GM12878 (cell line): ENCODE data around the gene ARHGEF25. TPM values are rescaled to one million over a fixed set of nuclear protein-coding genes. Genes with fewer than 3 reads are reported as not detected.

ENCODE experiments used
- ATAC-seq: fragments of 200-7000 bp; cut with Tn5 transposase; 3 replicates; pipeline ENCODE4 v1.9.1; 2020; ENCODE audit warnings: mild to moderate bottlenecking, moderate library complexity
- BruUV-seq: library from RNA; stranded (reverse); fragments of 400-500 nt; replicated peaks from 2 replicates; lab custom pipeline; 2021; lab: Mats Ljungman, UMichigan
- CTCF ChIA-PET: fragments of 300-600 bp; sonication (Branson Sonifier 250); formaldehyde crosslinking; extraction: SDS; loops from one replicate; lab custom pipeline; 2021; ENCODE audit warnings: inconsistent platforms; lab: Yijun Ruan, JAX
- POLR2A ChIA-PET: fragments of 350-600 bp; formaldehyde crosslinking; extraction: SDS; loops from one replicate; lab custom pipeline; 2021; ENCODE audit warnings: inconsistent platforms; lab: Charles Lee
- RAD21 ChIA-PET: fragments of 300-600 bp; sonication (Branson Sonifier 250); formaldehyde crosslinking; loops from one replicate; lab custom pipeline; 2023; ENCODE audit warnings: antibody characterized with exemption; ENCODE audit not compliant: unreplicated experiment; lab: Charles Lee
- SMC1A ChIA-PET: fragments of 300-600 bp; sonication (Branson Sonifier 250); formaldehyde crosslinking; loops from one replicate; lab custom pipeline; 2023; ENCODE audit not compliant: unreplicated experiment, uncharacterized antibody; lab: Charles Lee
- DNase-seq: peaks from one replicate; pipeline ENCODE4 v3.0.0-alpha.2; 2011; ENCODE audit warnings: low read depth, low spot score
- FAIRE-seq: peaks from 3 replicates; lab custom pipeline; 2011; peaks lifted over from hg19 to GRCh38; lab: Jason Lieb, UNC
- H2AFZ ChIP-seq: 2 replicates; pipeline ENCODE4 v1.6.0; 2011; ENCODE audit warnings: low read depth, low read length, control low read depth; ENCODE audit not compliant: control insufficient read depth
- H3K27ac ChIP-seq: 2 replicates; pipeline ENCODE4 v1.5.1; 2011; ENCODE audit warnings: control low read depth; ENCODE audit not compliant: control insufficient read depth, insufficient read depth
- H3K27me3 ChIP-seq, 2 experiments: replicated peaks in 1 of 2; 2 replicates each; pipeline versions ENCODE4 v1.6.0 to v1.6.1; 2011; ENCODE audit warnings: low read length in 1 of 2; ENCODE audit not compliant: control insufficient read depth in 2 of 2, insufficient read depth in 2 of 2
- H3K36me3 ChIP-seq, 2 experiments: 2 replicates each; pipeline ENCODE4 v1.5.1; 2011; ENCODE audit warnings: low read length in 1 of 2; ENCODE audit not compliant: control insufficient read depth in 2 of 2, insufficient read depth in 2 of 2
- H3K4me1 ChIP-seq: 2 replicates; pipeline ENCODE4 v1.6.1; 2011; ENCODE audit warnings: mild to moderate bottlenecking, low read length, moderate library complexity, mixed read lengths; ENCODE audit not compliant: control insufficient read depth, insufficient read depth
- H3K4me2 ChIP-seq: 2 replicates; pipeline ENCODE4 v1.6.0; 2011; ENCODE audit warnings: control low read depth; ENCODE audit not compliant: control insufficient read depth, insufficient read depth
- H3K4me3 ChIP-seq: fragments of 200-600 bp; sonication (generic); 2 replicates; pipeline ENCODE4 v1.5.1; 2016
- H3K79me2 ChIP-seq: 2 replicates; pipeline ENCODE4 v1.6.0; 2011; ENCODE audit warnings: low read length; ENCODE audit not compliant: control insufficient read depth, insufficient read depth
- H3K9ac ChIP-seq: 2 replicates; pipeline ENCODE4 v1.8.0; 2011; ENCODE audit warnings: low read length, control low read depth, mixed read lengths; ENCODE audit not compliant: control insufficient read depth, insufficient read depth
- H3K9me3 ChIP-seq: replicated peaks from 3 replicates; pipeline ENCODE4 v1.5.1; 2011; ENCODE audit warnings: mild to moderate bottlenecking, low read length; ENCODE audit not compliant: control insufficient read depth, insufficient read depth
- H4K20me1 ChIP-seq: 2 replicates; pipeline ENCODE4 v1.6.0; 2011; ENCODE audit not compliant: control insufficient read depth, insufficient read depth
- ATF7 ChIP-seq: fragments of 450-650 bp; IDR thresholded peaks from 2 replicates; pipeline ENCODE4 v1.6.1; 2016; ENCODE audit warnings: low read depth, mild to moderate bottlenecking
- EGR1 ChIP-seq, 2 experiments: IDR thresholded peaks; 1 replicate in 1 of 2; 2 replicates in 1 of 2; pipeline ENCODE4 v1.6.1; 2011 to 2012; ENCODE audit warnings: low read depth in 2 of 2, low read length in 2 of 2, borderline replicate concordance in 1 of 2, mild to moderate bottlenecking in 1 of 2, moderate library complexity in 1 of 2
- EZH2 ChIP-seq: IDR thresholded peaks from 2 replicates; pipeline ENCODE4 v1.6.1; 2012; ENCODE audit warnings: low read depth, mild to moderate bottlenecking, control low read depth, inconsistent platforms, low read length, borderline replicate concordance; ENCODE audit not compliant: control insufficient read depth
- KDM1A ChIP-seq: fragments of 200-600 bp; sonication (generic); IDR thresholded peaks from 2 replicates; pipeline ENCODE4 v1.6.1; 2016; ENCODE audit warnings: borderline replicate concordance
- KLF5 ChIP-seq: fragments of 450-650 bp; IDR thresholded peaks from 2 replicates; pipeline ENCODE4 v1.6.1; 2014; ENCODE audit warnings: mild to moderate bottlenecking; ENCODE audit not compliant: partially characterized antibody
- MTA2 ChIP-seq: fragments of 450-650 bp; IDR thresholded peaks from 2 replicates; pipeline ENCODE4 v1.6.1; 2016; ENCODE audit warnings: low read depth, mild to moderate bottlenecking, moderate library complexity
- MTA3 ChIP-seq: IDR thresholded peaks from 2 replicates; pipeline ENCODE4 v1.6.1; 2012; ENCODE audit warnings: low read length, inconsistent platforms, borderline replicate concordance
- MYB ChIP-seq: fragments of 150-350 bp; IDR thresholded peaks from 2 replicates; pipeline ENCODE4 v1.6.1; 2014; ENCODE audit warnings: mild to moderate bottlenecking, low read depth, low read length, borderline replicate concordance
- NR2C1 ChIP-seq: fragments of 450-650 bp; IDR thresholded peaks from 2 replicates; pipeline ENCODE4 v1.6.1; 2017; ENCODE audit warnings: antibody characterized with exemption, mild to moderate bottlenecking, moderate library complexity
- NR2C2 ChIP-seq: IDR thresholded peaks from 2 replicates; pipeline ENCODE4 v1.6.1; 2011; ENCODE audit warnings: borderline replicate concordance, low read depth; ENCODE audit not compliant: control insufficient read depth, insufficient read length
- PAX8 ChIP-seq: fragments of 450-650 bp; IDR thresholded peaks from 2 replicates; pipeline ENCODE4 v1.6.1; 2017; ENCODE audit warnings: mild to moderate bottlenecking, moderate library complexity
- RBBP5 ChIP-seq: fragments of 200-600 bp; sonication (generic); conservative IDR thresholded peaks from 2 replicates; pipeline ENCODE4 v1.6.1; 2016
- RCOR1 ChIP-seq: conservative IDR thresholded peaks from 2 replicates; pipeline ENCODE4 v1.6.1; 2012; ENCODE audit warnings: low read depth, low read length, improper control_type of control experiment
- SMARCA5 ChIP-seq: fragments of 450-650 bp; IDR thresholded peaks from 2 replicates; pipeline ENCODE4 v1.6.1; 2017; ENCODE audit warnings: mild to moderate bottlenecking
- SREBF1 ChIP-seq: IDR thresholded peaks from 2 replicates; pipeline ENCODE4 v1.6.1; 2012; ENCODE audit warnings: mild to moderate bottlenecking, low read length
- TCF7 ChIP-seq: IDR thresholded peaks from 2 replicates; pipeline ENCODE4 v1.6.1; 2014; ENCODE audit warnings: antibody characterized with exemption, borderline replicate concordance
- ZNF24 ChIP-seq: fragments of 450-650 bp; IDR thresholded peaks from 2 replicates; pipeline ENCODE4 v1.6.1; 2017; ENCODE audit warnings: antibody characterized with exemption, mild to moderate bottlenecking
- WGBS: methylation state at CpG from one replicate; pipeline ENCODE4 v1.1.6; 2016; ENCODE audit warnings: low lambda C conversion rate; ENCODE audit not compliant: insufficient replicate concordance, insufficient coverage; ENCODE audit errors: missing lambda C conversion rate; 5-methylcytosine and 5-hydroxymethylcytosine counted together
- in situ Hi-C: fragments of 300-500 bp; cut with MboI; formaldehyde crosslinking; loops from 9 replicates; pipeline ENCODE4 v1.14.3; 2018; ENCODE audit warnings: mixed read lengths
- intact Hi-C: fragments of 100-400 bp; cut with micrococcal nuclease; formaldehyde crosslinking; loops from one replicate; pipeline ENCODE4 v1.14.2; 2022; ENCODE audit not compliant: unreplicated experiment
- polyA plus RNA-seq, 11 experiments: library from polyadenylated mRNA; depleted of rRNA in 4 of 11; unstranded in 6 of 11; stranded (reverse) in 5 of 11; fragments of >200 nt; fragmentation: Nextera tagmentation in 4 of 11; fragmentation: Illumina TruSeq in 1 of 11; extraction: Ambion mirVana in 4 of 11; extraction: Trizol in 1 of 11; gene quantifications; 1 replicate in 1 of 11; 2 replicates in 10 of 11; pipeline versions ENCODE4 v1.2.1 to v1.2.3, GENCODE V29; 2011 to 2016; ENCODE audit warnings: inconsistent platforms in 2 of 11, missing spikeins in 2 of 11, low read depth in 1 of 11
- total RNA-seq, 4 experiments: library from RNA; depleted of rRNA in 3 of 4; stranded (reverse); fragments of >200 nt in 3 of 4; fragmentation: Illumina TruSeq in 1 of 4; extraction: Trizol in 1 of 4; gene quantifications; 2 replicates each; pipeline versions ENCODE4 v1.2.1 to v1.2.3, GENCODE V29; 2013 to 2021

The ARHGEF25 gene
- total and polyA plus RNA-seq, 10 of the 15 experiments (the other 5 are each of a cell fraction or from before 2014, with no cell fraction given), result 0.08 to 4.5 (median 1.2) TPM; not detected in 3

DNA sequence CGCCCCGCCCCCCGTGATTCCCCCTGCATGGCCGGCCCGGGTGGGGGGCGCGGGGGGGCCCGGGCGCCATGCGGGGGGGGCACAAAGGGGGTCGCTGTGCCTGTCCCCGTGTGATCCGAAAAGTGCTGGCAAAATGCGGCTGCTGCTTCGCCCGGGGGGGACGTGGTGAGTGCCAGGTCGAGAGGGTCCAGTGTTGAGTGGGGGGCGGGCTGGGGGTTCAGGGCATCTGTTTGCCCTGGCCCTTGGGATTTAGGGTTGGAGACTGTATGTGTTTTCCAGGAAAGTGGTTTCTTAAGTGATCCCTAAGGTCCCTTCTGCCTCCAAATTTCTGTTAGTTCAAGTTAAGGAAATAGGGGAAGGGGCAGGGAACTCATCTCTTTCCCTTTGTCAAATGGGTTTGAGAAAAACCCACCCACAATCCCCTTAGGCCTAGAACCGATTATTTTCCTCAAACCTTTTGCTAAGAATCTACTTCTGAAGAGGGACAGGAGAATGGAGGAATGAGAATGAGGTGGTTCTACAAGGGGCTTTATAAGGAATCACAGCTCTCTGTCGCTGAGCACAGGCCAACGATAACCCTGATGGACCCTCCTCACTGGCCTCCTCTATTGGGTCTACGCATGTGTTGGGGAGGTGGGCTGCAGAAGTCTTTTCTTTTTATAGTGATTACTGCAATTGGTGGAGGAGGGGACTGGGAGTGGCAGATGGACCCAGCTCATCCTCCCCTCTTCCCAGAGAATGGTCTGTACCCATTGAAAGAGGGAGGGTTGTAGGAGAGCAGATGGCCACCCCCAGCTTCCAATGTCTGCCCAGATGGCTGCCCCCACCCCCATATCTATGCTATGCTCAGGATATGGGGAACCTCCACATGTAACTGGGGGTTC lies 834 bp downstream of the ARHGEF25 start:
- Histone ChIP-seq H3K9me3 (no peaks in the 10 kb centered on the region), H3K27me3 (no peaks in the 10 kb centered on the region), H3K4me3 (0 out of 2 replicates have a peak overlapping the region, but pooled peaks have one; percentile 70), H3K4me1 (peaks cover 10% of the 10 kb centered on the region), H3K9ac (no peak overlapping the region), H3K4me2 (no peak overlapping the region), H3K27ac (no peak overlapping the region), H2AFZ (no peak overlapping the region), H3K79me2 (no peaks in the 10 kb centered on the region), H4K20me1 (no peaks in the 10 kb centered on the region), H3K36me3 (no peaks in the 10 kb centered on the region; a peak in 1 of 4 replicates)
- in situ Hi-C loops, result no loop called here
- BruUV-seq, result TSS peak; percentile 53
- no peak for TF ChIP-seq RBBP5
- TF ChIP-seq MYB, result no peak
- no peak for TF ChIP-seq SREBF1
- TF ChIP-seq SMARCA5, result no peak
- TF ChIP-seq EGR1 (IDR thresholded peaks at IDR 0.05; ENCODE audit: borderline replicate concordance in 1 of 2, low read depth in 2 of 2, low read length in 2 of 2), result no peak
- no peak for TF ChIP-seq EZH2
- TF ChIP-seq MTA3, result no peak
- TF ChIP-seq KDM1A, result no peak
- no peak for TF ChIP-seq KLF5
- TF ChIP-seq ATF7, result no peak
- TF ChIP-seq NR2C1, result no peak
- no peak for TF ChIP-seq MTA2
- no peak for TF ChIP-seq ZNF24
- no peak for TF ChIP-seq PAX8
- TF ChIP-seq RCOR1, result no peak
- no peak for TF ChIP-seq NR2C2
- TF ChIP-seq TCF7, result no peak
- ChIA-PET SMC1A (interaction anchor here (1.0 kb wide), 1 partner anchor 11 kb away, joined by 3 read pairs; no protein-coding TSS in a partner anchor), CTCF (interaction anchor here (0.8 to 5.1 kb wide), 5 partner anchors 9 to 29 kb away, joined by 3 to 49 read pairs (median 4); partner anchors contain the start of gene B4GALNT1), RAD21 (no interaction called here), POLR2A (interaction anchor here (0.8 to 1.7 kb wide), 3 partner anchors 9 to 21 kb away, joined by 3 to 4 read pairs (median 4); partner anchors contain the start of gene PIP4K2C)
- ATAC-seq (no peak), FAIRE-seq (no peak), DNase-seq (no peak)
- 16% methylated on average over 5 of the region's 23 CpGs for WGBS
- intact Hi-C loops, result no loop called here
